ENCODE data around the gene MMP25.

Gene MMP25

DNA sequence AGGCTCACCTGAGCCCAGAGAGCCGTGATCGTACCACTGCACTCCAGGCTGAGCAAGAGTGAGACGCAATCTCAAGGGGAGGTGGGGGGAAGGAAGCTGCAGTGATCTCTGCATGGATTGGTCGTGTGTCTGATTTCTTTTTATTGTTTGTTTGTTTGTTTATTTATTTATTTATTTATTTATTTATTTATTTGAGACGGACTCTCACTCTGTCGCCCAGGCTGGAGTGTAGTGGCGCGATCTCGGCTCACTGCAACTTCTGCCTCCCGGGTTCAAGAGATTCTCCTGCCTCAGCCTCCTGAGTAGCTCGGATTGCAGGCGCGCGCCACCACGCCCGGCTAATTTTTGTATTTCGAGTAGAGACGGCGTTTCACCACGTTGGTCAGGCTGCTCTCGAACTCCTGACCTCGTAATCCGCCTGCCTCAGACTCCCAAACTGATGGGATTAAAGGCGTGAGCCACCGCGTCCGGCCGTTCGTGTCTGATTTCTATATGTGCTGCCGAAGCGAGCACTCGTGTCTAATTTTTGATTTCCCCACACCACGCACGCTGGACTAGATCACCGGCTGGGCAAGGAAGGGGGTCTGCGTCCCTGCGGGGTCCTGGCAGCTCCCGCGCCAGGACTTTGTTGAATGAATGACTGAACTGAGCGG lies 26.6 kb upstream of the MMP25 start:
- H3K9ac ChIP-seq = no peak overlapping the region

DNA sequence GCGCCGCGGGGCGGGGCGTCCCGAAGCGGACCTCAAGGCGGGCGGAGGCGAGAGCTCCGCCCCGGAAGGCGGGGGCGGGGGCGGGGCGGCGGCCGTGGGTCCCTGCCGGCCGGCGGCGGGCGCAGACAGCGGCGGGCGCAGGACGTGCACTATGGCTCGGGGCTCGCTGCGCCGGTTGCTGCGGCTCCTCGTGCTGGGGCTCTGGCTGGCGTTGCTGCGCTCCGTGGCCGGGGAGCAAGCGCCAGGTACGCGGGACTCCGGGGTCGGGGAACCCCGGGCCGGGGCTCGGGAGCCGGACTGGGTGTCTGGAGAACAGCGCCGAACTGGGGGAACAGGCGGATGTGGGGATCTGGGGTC lies 26.1 kb upstream of the MMP25 start, which contains the start of gene TNFRSF12A:
TNFRSF12A (plus strand) TSS at position 122 of the 357 bp plus-strand sequence; CDS start at position 152, 30 bp downstream.
- H3K9ac ChIP-seq = peak within 1 kb of the TSS; percentile 43

More for the DNA sequence above, 26.6 kb upstream of the MMP25 start:
- TF ChIP-seq, protein P1, sequence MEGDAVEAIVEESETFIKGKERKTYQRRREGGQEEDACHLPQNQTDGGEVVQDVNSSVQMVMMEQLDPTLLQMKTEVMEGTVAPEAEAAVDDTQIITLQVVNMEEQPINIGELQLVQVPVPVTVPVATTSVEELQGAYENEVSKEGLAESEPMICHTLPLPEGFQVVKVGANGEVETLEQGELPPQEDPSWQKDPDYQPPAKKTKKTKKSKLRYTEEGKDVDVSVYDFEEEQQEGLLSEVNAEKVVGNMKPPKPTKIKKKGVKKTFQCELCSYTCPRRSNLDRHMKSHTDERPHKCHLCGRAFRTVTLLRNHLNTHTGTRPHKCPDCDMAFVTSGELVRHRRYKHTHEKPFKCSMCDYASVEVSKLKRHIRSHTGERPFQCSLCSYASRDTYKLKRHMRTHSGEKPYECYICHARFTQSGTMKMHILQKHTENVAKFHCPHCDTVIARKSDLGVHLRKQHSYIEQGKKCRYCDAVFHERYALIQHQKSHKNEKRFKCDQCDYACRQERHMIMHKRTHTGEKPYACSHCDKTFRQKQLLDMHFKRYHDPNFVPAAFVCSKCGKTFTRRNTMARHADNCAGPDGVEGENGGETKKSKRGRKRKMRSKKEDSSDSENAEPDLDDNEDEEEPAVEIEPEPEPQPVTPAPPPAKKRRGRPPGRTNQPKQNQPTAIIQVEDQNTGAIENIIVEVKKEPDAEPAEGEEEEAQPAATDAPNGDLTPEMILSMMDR (IDR thresholded peaks at IDR 0.05) = no peak
- H3K4me3 ChIP-seq (ENCODE audit: low read depth, low read length) = peak overlapping the region; percentile 47
- H3K4me1 ChIP-seq = peaks cover 18% of the 10 kb centered on the region
- H3K27ac ChIP-seq = peak overlapping the region; percentile 13
- peak overlapping the region; percentile 94 for H3K4me2 ChIP-seq (ENCODE audit: low read length)
- no peaks in the 10 kb centered on the region for H3K79me2 ChIP-seq
- no peaks in the 10 kb centered on the region for H3K36me3 ChIP-seq (ENCODE audit: control insufficient read depth, insufficient read depth, low read length)
- no peaks in the 10 kb centered on the region for H3K27me3 ChIP-seq (ENCODE audit: control insufficient read depth, insufficient read depth, low read length)
- H2AFZ ChIP-seq = peak overlapping the region; percentile 83
- no peaks in the 10 kb centered on the region for H3K9me3 ChIP-seq (ENCODE audit: control insufficient read depth, low read length)

GRCh38 chr16:3020604-3021448 lies 25.5 kb upstream of the MMP25 start:
- Histone ChIP-seq H3K27ac (peak overlapping the region; percentile 97), H3K9me3 (ENCODE audit: control insufficient read depth, low read length) (no peaks in the 10 kb centered on the region), H3K4me3 (ENCODE audit: low read depth, low read length) (peak overlapping the region; percentile 73), H3K36me3 (ENCODE audit: control insufficient read depth, insufficient read depth, low read length) (no peaks in the 10 kb centered on the region), H3K27me3 (ENCODE audit: control insufficient read depth, insufficient read depth, low read length) (no peaks in the 10 kb centered on the region), H3K79me2 (no peaks in the 10 kb centered on the region), H2AFZ (peak overlapping the region; percentile 81), H3K4me1 (peaks cover 18% of the 10 kb centered on the region), H3K4me2 (ENCODE audit: low read length) (peak overlapping the region; percentile 99), H3K9ac (peak overlapping the region; percentile 43)
- TF ChIP-seq, protein P1 (IDR thresholded peaks at IDR 0.05) = no peak

More for the DNA sequence above, 26.1 kb upstream of the MMP25 start, which contains the start of gene TNFRSF12A:
- Histone ChIP-seq H3K36me3 (ENCODE audit: control insufficient read depth, insufficient read depth, low read length) (no peaks in the 10 kb centered on the region), H2AFZ (peak within 1 kb of the TSS; percentile 83), H3K4me1 (peaks cover 18% of the 10 kb centered on the region), H3K9me3 (ENCODE audit: control insufficient read depth, low read length) (no peaks in the 10 kb centered on the region), H3K4me3 (ENCODE audit: low read depth, low read length) (peak within 1 kb of the TSS; percentile 73), H3K79me2 (no peaks in the 10 kb centered on the region), H3K27me3 (ENCODE audit: control insufficient read depth, insufficient read depth, low read length) (no peaks in the 10 kb centered on the region), H3K4me2 (ENCODE audit: low read length) (peak within 1 kb of the TSS; percentile 99), H3K27ac (peak within 1 kb of the TSS; percentile 97)
- TF ChIP-seq, protein P1 (IDR thresholded peaks at IDR 0.05) = no peak

DNA sequence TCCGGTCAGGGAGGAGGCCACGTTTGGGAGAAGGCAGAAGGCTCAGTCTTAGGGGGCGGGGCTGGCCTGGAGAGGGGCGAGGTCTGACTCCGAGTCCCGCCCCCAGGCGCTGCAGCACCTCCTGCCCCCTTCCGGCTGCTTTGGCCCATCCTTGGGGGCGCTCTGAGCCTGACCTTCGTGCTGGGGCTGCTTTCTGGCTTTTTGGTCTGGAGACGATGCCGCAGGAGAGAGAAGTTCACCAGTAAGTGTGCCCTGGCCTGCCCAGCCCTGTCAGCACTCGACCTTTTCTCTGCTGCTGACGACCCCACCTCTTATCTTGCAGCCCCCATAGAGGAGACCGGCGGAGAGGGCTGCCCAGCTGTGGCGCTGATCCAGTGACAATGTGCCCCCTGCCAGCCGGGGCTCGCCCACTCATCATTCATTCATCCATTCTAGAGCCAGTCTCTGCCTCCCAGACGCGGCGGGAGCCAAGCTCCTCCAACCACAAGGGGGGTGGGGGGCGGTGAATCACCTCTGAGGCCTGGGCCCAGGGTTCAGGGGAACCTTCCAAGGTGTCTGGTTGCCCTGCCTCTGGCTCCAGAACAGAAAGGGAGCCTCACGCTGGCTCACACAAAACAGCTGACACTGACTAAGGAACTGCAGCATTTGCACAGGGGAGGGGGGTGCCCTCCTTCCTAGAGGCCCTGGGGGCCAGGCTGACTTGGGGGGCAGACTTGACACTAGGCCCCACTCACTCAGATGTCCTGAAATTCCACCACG lies 24.7 kb upstream of the MMP25 start:
- Histone ChIP-seq H3K9ac (no peak overlapping the region), H3K4me2 (ENCODE audit: low read length) (peak overlapping the region; percentile 99), H3K36me3 (ENCODE audit: control insufficient read depth, insufficient read depth, low read length) (no peaks in the 10 kb centered on the region), H3K4me3 (ENCODE audit: low read depth, low read length) (peak overlapping the region; percentile 73), H3K9me3 (ENCODE audit: control insufficient read depth, low read length) (no peaks in the 10 kb centered on the region), H3K4me1 (peaks cover 18% of the 10 kb centered on the region), H3K27me3 (ENCODE audit: control insufficient read depth, insufficient read depth, low read length) (no peaks in the 10 kb centered on the region), H3K27ac (peak overlapping the region; percentile 97), H2AFZ (peak overlapping the region; percentile 81), H3K79me2 (no peaks in the 10 kb centered on the region)
- TF ChIP-seq, protein P1 (IDR thresholded peaks at IDR 0.05) = peak; percentile 41
